HepG2 (cell line): ENCODE measurements around the gene SLCO2A1. TPM values are rescaled to one million over a fixed set of nuclear protein-coding genes. Genes with fewer than 3 reads are reported as not detected.

ENCODE experiments used
- ATAC-seq: fragments of 200-7000 bp; cut with Tn5 transposase; 3 replicates; pipeline ENCODE4 v1.9.1; 2020; ENCODE audit warnings: mild to moderate bottlenecking, moderate library complexity
- BruUV-seq: library from RNA; stranded (reverse); fragments of 400-500 nt; replicated peaks from 2 replicates; lab custom pipeline; 2021; lab: Mats Ljungman, UMichigan
- CTCF ChIA-PET: fragments of 300-600 bp; formaldehyde crosslinking; extraction: SDS; loops from one replicate; lab custom pipeline; 2021; ENCODE audit warnings: low total read pairs, inconsistent platforms, low intra/inter-chr PET ratio; lab: Yijun Ruan, JAX
- POLR2A ChIA-PET: fragments of 350-600 bp; sonication (Branson Sonifier 250); formaldehyde crosslinking; loops from one replicate; lab custom pipeline; 2020; ENCODE audit warnings: antibody characterized with exemption, inconsistent platforms; lab: Yijun Ruan, JAX
- DNase-seq: peaks from one replicate; pipeline ENCODE4 v3.0.0-alpha.2; 2015; ENCODE audit warnings: low spot score
- FAIRE-seq: peaks from 3 replicates; lab custom pipeline; 2011; peaks lifted over from hg19 to GRCh38; lab: Jason Lieb, UNC
- H2AFZ ChIP-seq: one replicate; pipeline ENCODE4 v1.6.1; 2011; ENCODE audit warnings: low read length, inconsistent platforms
- H3K27ac ChIP-seq: fragments of 300-600 bp; 3 replicates; pipeline ENCODE4 v1.8.0; 2011; ENCODE audit warnings: mixed run types, mild to moderate bottlenecking, mixed read lengths, low read length, inconsistent platforms; ENCODE audit not compliant: insufficient read depth; ENCODE audit errors: extremely low read length
- H3K27me3 ChIP-seq, 2 experiments: fragments of 200-600 bp in 1 of 2; 2 replicates in 1 of 2; 3 replicates in 1 of 2; pipeline versions ENCODE4 v1.6.0 to v1.8.0; 2011; ENCODE audit warnings: low read length in 2 of 2, mild to moderate bottlenecking in 2 of 2, moderate library complexity in 2 of 2, inconsistent platforms in 1 of 2; ENCODE audit not compliant: insufficient read depth in 2 of 2, control insufficient read depth in 1 of 2
- H3K36me3 ChIP-seq, 2 experiments: fragments of 200-600 bp in 1 of 2; replicated peaks in 1 of 2; 2 replicates in 1 of 2; 3 replicates in 1 of 2; pipeline versions ENCODE4 v1.5.1 to v1.8.0; 2011; ENCODE audit warnings: low read length in 2 of 2, inconsistent platforms in 1 of 2; ENCODE audit not compliant: insufficient read depth in 2 of 2, control insufficient read depth in 1 of 2
- H3K4me1 ChIP-seq: 2 replicates; pipeline ENCODE4 v1.5.1; 2012; ENCODE audit warnings: low read length, inconsistent platforms; ENCODE audit not compliant: insufficient read depth
- H3K4me2 ChIP-seq: 2 replicates; pipeline ENCODE4 v1.6.0; 2011; ENCODE audit warnings: low read depth, low read length, inconsistent platforms
- H3K4me3 ChIP-seq, 3 experiments: fragments of 200-600 bp in 1 of 3; sonication (generic), shearing (Covaris generic) in 1 of 3; replicated peaks in 1 of 3; 2 replicates each; pipeline ENCODE4 v1.5.1; 2011 to 2016; ENCODE audit warnings: low read length in 3 of 3, inconsistent platforms in 2 of 3, low read depth in 2 of 3, mild to moderate bottlenecking in 2 of 3, control low read depth in 1 of 3, mixed read lengths in 1 of 3; ENCODE audit not compliant: insufficient read depth in 1 of 3
- H3K79me2 ChIP-seq: one replicate; pipeline ENCODE4 v1.6.1; 2011; ENCODE audit warnings: low read length, inconsistent platforms; ENCODE audit not compliant: insufficient read depth
- H3K9ac ChIP-seq: 2 replicates; pipeline ENCODE4 v1.6.0; 2011; ENCODE audit warnings: mild to moderate bottlenecking, low read depth, low read length, inconsistent platforms; ENCODE audit not compliant: insufficient read depth
- H3K9me3 ChIP-seq: 2 replicates; pipeline ENCODE4 v1.5.1; 2012; ENCODE audit warnings: mild to moderate bottlenecking, low read length
- H4K20me1 ChIP-seq: 2 replicates; pipeline ENCODE4 v1.6.0; 2011; ENCODE audit warnings: inconsistent platforms, mild to moderate bottlenecking, low read length, moderate library complexity; ENCODE audit not compliant: insufficient read depth
- DRAP1 ChIP-seq: IDR thresholded peaks from 2 replicates; pipeline ENCODE4 v1.6.1; 2016; ENCODE audit warnings: missing genetic modification reagents, missing compliant biosample characterization
- IKZF4 ChIP-seq: sonication (generic); formaldehyde crosslinking; IDR thresholded peaks from 2 replicates; pipeline ENCODE4 v1.5.1; 2020; ENCODE audit warnings: borderline replicate concordance, mild to moderate bottlenecking, low read depth, missing genetic modification reagents; ENCODE audit errors: not compliant biosample characterization
- IRF1 ChIP-seq: sonication (generic); formaldehyde crosslinking; IDR thresholded peaks from 2 replicates; pipeline ENCODE4 v1.4.0; 2020; ENCODE audit warnings: low read depth, mild to moderate bottlenecking, missing genetic modification reagents
- IRF9 ChIP-seq: sonication (generic); formaldehyde crosslinking; IDR thresholded peaks from 2 replicates; pipeline ENCODE4 v1.8.0; 2022; ENCODE audit warnings: missing genetic modification reagents, mild to moderate bottlenecking, borderline replicate concordance
- MAZ ChIP-seq, 2 experiments: sonication (generic) in 1 of 2; formaldehyde crosslinking in 1 of 2; IDR thresholded peaks; 2 replicates each; pipeline versions ENCODE4 v1.5.0 to v1.6.1; 2012 to 2020; ENCODE audit warnings: low read depth in 2 of 2, mild to moderate bottlenecking in 2 of 2, borderline replicate concordance in 1 of 2, improper control_type of control experiment in 1 of 2, low read length in 1 of 2, missing genetic modification reagents in 1 of 2, moderate library complexity in 1 of 2
- MLX ChIP-seq: IDR thresholded peaks from 2 replicates; pipeline ENCODE4 v1.6.1; 2016
- ZFP91 ChIP-seq: sonication (generic); formaldehyde crosslinking; IDR thresholded peaks from 2 replicates; pipeline ENCODE4 v1.9.0; 2022; ENCODE audit warnings: missing genetic modification reagents, mild to moderate bottlenecking, borderline replicate concordance
- ZNF280D ChIP-seq: sonication (generic); formaldehyde crosslinking; IDR thresholded peaks from 2 replicates; pipeline ENCODE4 v1.5.1; 2020; ENCODE audit warnings: mild to moderate bottlenecking, missing genetic modification reagents
- ZNF550 ChIP-seq: sonication (generic); formaldehyde crosslinking; IDR thresholded peaks from 2 replicates; pipeline ENCODE4 v1.4.0; 2020; ENCODE audit warnings: mild to moderate bottlenecking, missing genetic modification reagents, borderline replicate concordance
- ZNF569 ChIP-seq: sonication (generic); formaldehyde crosslinking; IDR thresholded peaks from 2 replicates; pipeline ENCODE4 v1.5.0; 2020; ENCODE audit warnings: mild to moderate bottlenecking, missing genetic modification reagents, moderate library complexity, borderline replicate concordance
- ZNF704 ChIP-seq: sonication (generic); formaldehyde crosslinking; IDR thresholded peaks from 2 replicates; pipeline ENCODE4 v1.8.1; 2023; ENCODE audit warnings: mild to moderate bottlenecking, inconsistent platforms, moderate library complexity, missing genetic modification reagents, borderline replicate concordance
- ZNF773 ChIP-seq: sonication (generic); formaldehyde crosslinking; IDR thresholded peaks from 2 replicates; pipeline ENCODE4 v1.4.0; 2020; ENCODE audit warnings: missing genetic modification reagents, borderline replicate concordance
- WGBS: methylation state at CpG from one replicate; pipeline ENCODE4 v1.1.6; 2017; ENCODE audit warnings: low lambda C conversion rate; 5-methylcytosine and 5-hydroxymethylcytosine counted together
- in situ Hi-C: cut with HindIII; loops from 2 replicates; pipeline ENCODE4 v1.10.0; 2017; ENCODE audit warnings: low pct_unique_long_range_greater_than_20kb; ENCODE audit not compliant: extremely low pct_ligation_motif_present
- intact Hi-C: fragments of 100-400 bp; cut with micrococcal nuclease; formaldehyde crosslinking; loops from one replicate; pipeline ENCODE4 v1.10.0; 2022; ENCODE audit not compliant: unreplicated experiment
- polyA plus RNA-seq, 8 experiments: library from polyadenylated mRNA; depleted of rRNA in 3 of 8; stranded (reverse) in 7 of 8; unstranded in 1 of 8; fragments of >200 nt; fragmentation: Illumina TruSeq in 4 of 8; extraction: Trizol in 4 of 8; gene quantifications; 2 replicates each; pipeline versions ENCODE4 v1.2.1 to v1.2.3, GENCODE V29; 2011 to 2016; ENCODE audit warnings: low read depth in 4 of 8, missing spikeins in 1 of 8, mixed read lengths in 1 of 8; ENCODE audit not compliant: insufficient read depth in 1 of 8
- total RNA-seq, 5 experiments: library from RNA; depleted of rRNA; stranded (reverse); fragments of >200 nt; fragmentation: Illumina TruSeq; extraction: Trizol; gene quantifications; 2 replicates each; pipeline ENCODE4 v1.2.3, GENCODE V29; 2016; ENCODE audit warnings: low read depth in 1 of 5

The SLCO2A1 gene
- total and polyA plus RNA-seq, 2 of the 13 experiments (the other 11 are each of a cell fraction or from before 2014, with no cell fraction given): 0.04 TPM; not detected in 1

- Histone ChIP-seq H3K79me2 (no peaks in the 10 kb centered on the region), H3K9me3 (no peaks in the 10 kb centered on the region), H3K4me2 (no peak overlapping the region), H2AFZ (no peak overlapping the region), H3K4me3 (no peak overlapping the region), H3K4me1 (no peaks in the 10 kb centered on the region), H3K9ac (no peak overlapping the region), H3K36me3 (no peaks in the 10 kb centered on the region), H3K27ac (no peak overlapping the region), H3K27me3 (peaks cover 0 to 8% of the 10 kb centered on the region in 2 experiments; a peak in 2 of 5 replicates), H4K20me1 (no peaks in the 10 kb centered on the region)
- DNase-seq: no peak
- POLR2A ChIA-PET: no interaction called here
- 28% methylated on average over 1 of the region's 1 CpG for WGBS
- FAIRE-seq: no peak
- ATAC-seq: no peak
- no TSS peak for BruUV-seq
- CTCF ChIA-PET: no interaction called here
- intact Hi-C loops: no loop called here
- in situ Hi-C loops: no loop called here
- no peak for TF ChIP-seq ZNF773 (CRISPR knock-in tag)
- TF ChIP-seq IKZF4 (CRISPR knock-in tag): no peak
- no peak for TF ChIP-seq ZFP91 (CRISPR knock-in tag)
- no peak for TF ChIP-seq ZNF550 (CRISPR knock-in tag)
- TF ChIP-seq ZNF569 (CRISPR knock-in tag): no peak
- no peak for TF ChIP-seq IRF9 (CRISPR knock-in tag)
- TF ChIP-seq MAZ (IDR thresholded peaks at IDR 0.05; ENCODE audit: borderline replicate concordance, low read depth, low read length): no peak
- TF ChIP-seq MAZ (CRISPR knock-in tag; IDR thresholded peaks at IDR 0.05; ENCODE audit: low read depth): no peak
- TF ChIP-seq IRF1 (CRISPR knock-in tag): no peak
- no peak for TF ChIP-seq MLX
- TF ChIP-seq DRAP1: no peak
- TF ChIP-seq ZNF704 (CRISPR knock-in tag): no peak
- no peak for TF ChIP-seq ZNF280D
These were observed 57.6 kb downstream of the SLCO2A1 start for GRCh38 chr3:133972156-133972555.
